SK-N-SH (cell line): ENCODE results near the gene MAP3K9. TPM values are rescaled to one million over a fixed set of nuclear protein-coding genes. Genes with fewer than 3 reads are reported as not detected.

Experiments
- CTCF ChIA-PET: fragments of 300-600, 350-600 bp; formaldehyde crosslinking; extraction: SDS; loops from one replicate; lab custom pipeline; 2021; lab: Yijun Ruan, JAX
- POLR2A ChIA-PET: fragments of 350-600 bp; sonication (Branson Sonifier 250); formaldehyde crosslinking; extraction: SDS; loops from one replicate; lab custom pipeline; 2020; ENCODE audit warnings: antibody characterized with exemption, inconsistent platforms; lab: Yijun Ruan, JAX
- DNase-seq: peaks from one replicate; pipeline ENCODE4 v3.0.0; 2012
- H2AFZ ChIP-seq: fragments of 200-600 bp; sonication (generic); 2 replicates; pipeline ENCODE4 v1.8.1; 2016; ENCODE audit warnings: antibody characterized with exemption, mild to moderate bottlenecking, low read depth
- H3F3A ChIP-seq: fragments of 200-600 bp; sonication (generic); replicated peaks from 2 replicates; pipeline ENCODE3; 2016; ENCODE audit warnings: antibody characterized with exemption, mild to moderate bottlenecking; ENCODE audit not compliant: insufficient read depth
- H3K27ac ChIP-seq, 2 experiments: fragments of 200-500 bp in 1 of 2; fragments of 200-600 bp in 1 of 2; sonication (Bioruptor generic) in 1 of 2; sonication (generic), shearing (Covaris generic) in 1 of 2; 2 replicates each; pipeline versions ENCODE4 v1.5.1 to v1.6.1; 2014 to 2016; ENCODE audit warnings: low read depth in 2 of 2, inconsistent platforms in 1 of 2, low read length in 1 of 2, mild to moderate bottlenecking in 1 of 2, mixed read lengths in 1 of 2
- H3K27me3 ChIP-seq: fragments of 200-600 bp; sonication (generic), shearing (Covaris generic); 2 replicates; pipeline ENCODE4 v1.6.1; 2016; ENCODE audit warnings: mixed run types; ENCODE audit not compliant: insufficient read depth
- H3K36me3 ChIP-seq, 2 experiments: fragments of 200-500 bp in 1 of 2; fragments of 200-600 bp in 1 of 2; sonication (Bioruptor generic) in 1 of 2; sonication (generic) in 1 of 2; replicated peaks in 1 of 2; 2 replicates each; pipeline versions ENCODE3 to v1.5.1; 2014 to 2016; ENCODE audit warnings: low read length in 1 of 2, mild to moderate bottlenecking in 1 of 2; ENCODE audit not compliant: insufficient read depth in 2 of 2, control insufficient read depth in 1 of 2
- H3K4me1 ChIP-seq, 2 experiments: fragments of 200-500 bp in 1 of 2; fragments of 200-600 bp in 1 of 2; sonication (Bioruptor generic) in 1 of 2; sonication (generic), shearing (Covaris generic) in 1 of 2; 2 replicates each; pipeline versions ENCODE4 v1.5.1 to v1.6.1; 2014 to 2016; ENCODE audit warnings: low read depth in 1 of 2, low read length in 1 of 2, mixed run types in 1 of 2; ENCODE audit not compliant: insufficient read depth in 2 of 2, control insufficient read depth in 1 of 2
- H3K4me2 ChIP-seq: fragments of 200-600 bp; sonication (generic), shearing (Covaris generic); 2 replicates; pipeline ENCODE4 v1.6.1; 2017; ENCODE audit warnings: mixed run types
- H3K4me3 ChIP-seq, 2 experiments: fragments of 200-500 bp in 1 of 2; fragments of 200-600 bp in 1 of 2; sonication (Bioruptor generic) in 1 of 2; sonication (generic), shearing (Covaris generic) in 1 of 2; 2 replicates each; pipeline versions ENCODE4 v1.5.1 to v1.8.1; 2014 to 2016; ENCODE audit warnings: low read depth in 2 of 2, inconsistent platforms in 1 of 2, low read length in 1 of 2, mild to moderate bottlenecking in 1 of 2, mixed read lengths in 1 of 2, moderate library complexity in 1 of 2
- H3K79me2 ChIP-seq: fragments of 200-600 bp; sonication (generic); 2 replicates; pipeline ENCODE4 v1.8.1; 2017; ENCODE audit warnings: mild to moderate bottlenecking; ENCODE audit not compliant: insufficient read depth
- H3K9ac ChIP-seq: fragments of 200-600 bp; sonication (generic); 2 replicates; pipeline ENCODE4 v1.6.1; 2017; ENCODE audit warnings: mixed run types
- H3K9me2 ChIP-seq: fragments of 200-600 bp; sonication (generic); 2 replicates; pipeline ENCODE4 v1.6.1; 2017; ENCODE audit warnings: mixed run types
- H3K9me3 ChIP-seq: fragments of 200-600 bp; sonication (generic); 2 replicates; pipeline ENCODE4 v1.6.1; 2017; ENCODE audit warnings: mixed run types, mild to moderate bottlenecking, moderate library complexity
- H4K20me1 ChIP-seq: fragments of 200-600 bp; sonication (generic); 2 replicates; pipeline ENCODE4 v1.6.1; 2017; ENCODE audit warnings: mild to moderate bottlenecking, mixed run types; ENCODE audit not compliant: insufficient read depth
- ELF1 ChIP-seq: IDR thresholded peaks from 2 replicates; pipeline ENCODE4 v1.4.0; 2012
- FOXJ3 ChIP-seq: sonication (generic); formaldehyde crosslinking; IDR thresholded peaks from 2 replicates; pipeline ENCODE4 v1.5.1; 2020; ENCODE audit warnings: mild to moderate bottlenecking, missing genetic modification reagents
- NRF1 ChIP-seq: IDR thresholded peaks from 2 replicates; pipeline ENCODE4 v1.6.1; 2012; ENCODE audit warnings: low read depth, mild to moderate bottlenecking, low read length
- RAD21 ChIP-seq: IDR thresholded peaks from 2 replicates; pipeline ENCODE4 v1.6.1; 2012; ENCODE audit warnings: mild to moderate bottlenecking, low read length
- RCOR1 ChIP-seq: fragments of 150-350 bp; IDR thresholded peaks from 2 replicates; pipeline ENCODE4 v1.6.1; 2017; ENCODE audit warnings: antibody characterized with exemption, low read length
- RFX5 ChIP-seq: IDR thresholded peaks from 2 replicates; pipeline ENCODE4 v1.6.1; 2012; ENCODE audit warnings: mild to moderate bottlenecking, improper control_type of control experiment, low read length
- SMC3 ChIP-seq: IDR thresholded peaks from 2 replicates; pipeline ENCODE4 v1.6.1; 2012; ENCODE audit warnings: low read depth, low read length, improper control_type of control experiment
- TAF1 ChIP-seq: IDR thresholded peaks from 2 replicates; pipeline ENCODE4 v1.6.1; 2012; ENCODE audit warnings: low read depth, mild to moderate bottlenecking, low read length, moderate library complexity, borderline replicate concordance
- TCF12 ChIP-seq: IDR thresholded peaks from 2 replicates; pipeline ENCODE4 v1.4.0; 2012
- TEAD4 ChIP-seq: IDR thresholded peaks from 2 replicates; pipeline ENCODE4 v1.4.0; 2012; ENCODE audit warnings: mild to moderate bottlenecking, borderline replicate concordance; ENCODE audit not compliant: insufficient read depth
- WGBS: methylation state at CpG from one replicate; pipeline ENCODE4 v1.1.6; 2017; ENCODE audit warnings: low lambda C conversion rate; 5-methylcytosine and 5-hydroxymethylcytosine counted together
- polyA plus RNA-seq, 3 experiments: library from polyadenylated mRNA; depleted of rRNA; stranded (reverse); fragments of >200 nt; gene quantifications; 2 replicates each; pipeline ENCODE4 v1.2.3, GENCODE V29; 2012
- TF ChIP-seq, protein P1 (sequence below): IDR thresholded peaks from 2 replicates; pipeline ENCODE4 v1.4.0; 2012; ENCODE audit warnings: low read depth, borderline replicate concordance
- TF ChIP-seq, protein P2 (sequence below): IDR thresholded peaks from 2 replicates; pipeline ENCODE4 v1.4.0; 2012; ENCODE audit warnings: low read depth, borderline replicate concordance

MAP3K9 gene
- polyA plus RNA-seq, 1 of the 3 experiments (the other 2 are of a cell fraction): 2.0 TPM

DNA sequence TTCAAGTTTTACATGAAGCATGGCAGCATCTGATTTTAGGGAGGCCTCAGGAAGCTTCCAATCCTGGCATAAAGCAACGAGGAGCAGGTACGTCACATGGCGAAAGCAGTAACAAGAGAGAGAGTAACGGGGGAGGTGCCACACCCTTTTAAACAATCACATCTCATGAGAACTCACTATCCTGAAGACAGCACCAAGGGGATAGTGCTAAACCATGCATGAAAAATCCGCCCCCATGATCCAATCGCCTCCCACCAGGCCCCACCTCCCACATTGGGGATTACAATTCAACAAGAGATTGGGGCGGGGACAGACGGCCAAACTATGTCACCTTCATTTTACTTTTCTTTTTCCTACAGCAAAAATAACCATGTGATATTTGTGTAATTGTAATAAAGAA, 7.2 kb upstream of the MAP3K9 start:
- Histone ChIP-seq H3K27ac (no peak overlapping the region), H3K9me2 (no peaks in the 10 kb centered on the region), H3K4me1 (peaks cover 0 to 6% of the 10 kb centered on the region in 2 experiments; a peak in 1 of 4 replicates), H3K27me3 (no peaks in the 10 kb centered on the region), H3K9me3 (no peaks in the 10 kb centered on the region), H3F3A (peaks cover 12% of the 10 kb centered on the region), H2AFZ (no peak overlapping the region), H3K36me3 (no peaks in the 10 kb centered on the region), H3K79me2 (no peaks in the 10 kb centered on the region), H3K9ac (no peak overlapping the region), H4K20me1 (no peaks in the 10 kb centered on the region), H3K4me3 (no peak overlapping the region), H3K4me2 (no peak overlapping the region)
- 92% methylated on average over 8 of the region's 8 CpGs for WGBS
- ChIA-PET CTCF (interaction anchor here (0.9 to 3.6 kb wide), 18 partner anchors 8 to 199 kb away, joined by 3 to 41 read pairs (median 6); partner anchors contain the start of genes MAP3K9 and PCNX1), POLR2A (no interaction called here)
- TF ChIP-seq TEAD4 (no peak), TCF12 (no peak), NRF1 (no peak), ELF1 (no peak), RAD21 (no peak), SMC3 (no peak), TAF1 (no peak), RCOR1 (no peak), FOXJ3 (CRISPR knock-in tag) (no peak)
- TF ChIP-seq, protein P1, sequence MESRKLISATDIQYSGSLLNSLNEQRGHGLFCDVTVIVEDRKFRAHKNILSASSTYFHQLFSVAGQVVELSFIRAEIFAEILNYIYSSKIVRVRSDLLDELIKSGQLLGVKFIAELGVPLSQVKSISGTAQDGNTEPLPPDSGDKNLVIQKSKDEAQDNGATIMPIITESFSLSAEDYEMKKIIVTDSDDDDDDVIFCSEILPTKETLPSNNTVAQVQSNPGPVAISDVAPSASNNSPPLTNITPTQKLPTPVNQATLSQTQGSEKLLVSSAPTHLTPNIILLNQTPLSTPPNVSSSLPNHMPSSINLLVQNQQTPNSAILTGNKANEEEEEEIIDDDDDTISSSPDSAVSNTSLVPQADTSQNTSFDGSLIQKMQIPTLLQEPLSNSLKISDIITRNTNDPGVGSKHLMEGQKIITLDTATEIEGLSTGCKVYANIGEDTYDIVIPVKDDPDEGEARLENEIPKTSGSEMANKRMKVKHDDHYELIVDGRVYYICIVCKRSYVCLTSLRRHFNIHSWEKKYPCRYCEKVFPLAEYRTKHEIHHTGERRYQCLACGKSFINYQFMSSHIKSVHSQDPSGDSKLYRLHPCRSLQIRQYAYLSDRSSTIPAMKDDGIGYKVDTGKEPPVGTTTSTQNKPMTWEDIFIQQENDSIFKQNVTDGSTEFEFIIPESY: no peak
- no peak for DNase-seq

DNA sequence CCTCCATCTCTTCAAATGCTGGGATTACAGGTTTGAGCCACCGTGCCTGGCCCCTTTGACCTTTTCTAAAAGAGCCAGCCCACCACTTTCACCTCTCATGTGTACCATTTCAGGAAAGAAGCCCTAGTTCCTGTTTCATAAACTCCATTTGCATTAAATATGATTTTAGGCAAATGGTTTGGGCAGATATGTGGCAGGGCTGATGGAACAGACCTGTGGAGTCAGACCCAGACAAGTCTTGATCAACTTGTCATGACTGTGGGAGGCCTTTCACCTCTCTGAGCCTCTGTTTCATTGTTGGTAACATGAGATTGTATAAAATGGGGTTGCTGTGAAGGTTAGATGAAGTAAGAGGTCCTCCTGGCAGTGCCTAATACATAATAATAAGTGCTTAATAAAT, 5.2 kb upstream of the MAP3K9 start:
- Histone ChIP-seq H3K27ac (no peak overlapping the region), H3K79me2 (no peaks in the 10 kb centered on the region), H3K4me2 (no peak overlapping the region), H3K9me3 (no peaks in the 10 kb centered on the region), H3K9ac (no peak overlapping the region), H3K27me3 (no peaks in the 10 kb centered on the region), H2AFZ (no peak overlapping the region), H3F3A (peaks cover 5% of the 10 kb centered on the region), H3K4me3 (no peak overlapping the region), H3K4me1 (peaks cover 0 to 9% of the 10 kb centered on the region in 2 experiments; a peak in 1 of 4 replicates), H3K9me2 (no peaks in the 10 kb centered on the region), H4K20me1 (no peaks in the 10 kb centered on the region), H3K36me3 (no peaks in the 10 kb centered on the region)
- WGBS: 82% methylated on average over 1 of the region's 1 CpG
- ChIA-PET CTCF (no interaction called here), POLR2A (no interaction called here)
- no peak for TF ChIP-seq RFX5
- TF ChIP-seq, protein P2, sequence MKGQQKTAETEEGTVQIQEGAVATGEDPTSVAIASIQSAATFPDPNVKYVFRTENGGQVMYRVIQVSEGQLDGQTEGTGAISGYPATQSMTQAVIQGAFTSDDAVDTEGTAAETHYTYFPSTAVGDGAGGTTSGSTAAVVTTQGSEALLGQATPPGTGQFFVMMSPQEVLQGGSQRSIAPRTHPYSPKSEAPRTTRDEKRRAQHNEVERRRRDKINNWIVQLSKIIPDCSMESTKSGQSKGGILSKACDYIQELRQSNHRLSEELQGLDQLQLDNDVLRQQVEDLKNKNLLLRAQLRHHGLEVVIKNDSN: no peak
- DNase-seq: no peak
